ENCODE data around the gene MEI1. TPM values are rescaled to one million over a fixed set of nuclear protein-coding genes. Genes with fewer than 3 reads are reported as not detected.
"Not testable (repeated sequence)": the region's sequence is repeated elsewhere in the genome, so short reads cannot be mapped to it uniquely, and the experiment has no call there.

The MEI1 gene
- total and polyA plus RNA-seq, 8 donors = 0.15 to 2.3 (median 0.35) TPM; not detected in 1

DNA sequence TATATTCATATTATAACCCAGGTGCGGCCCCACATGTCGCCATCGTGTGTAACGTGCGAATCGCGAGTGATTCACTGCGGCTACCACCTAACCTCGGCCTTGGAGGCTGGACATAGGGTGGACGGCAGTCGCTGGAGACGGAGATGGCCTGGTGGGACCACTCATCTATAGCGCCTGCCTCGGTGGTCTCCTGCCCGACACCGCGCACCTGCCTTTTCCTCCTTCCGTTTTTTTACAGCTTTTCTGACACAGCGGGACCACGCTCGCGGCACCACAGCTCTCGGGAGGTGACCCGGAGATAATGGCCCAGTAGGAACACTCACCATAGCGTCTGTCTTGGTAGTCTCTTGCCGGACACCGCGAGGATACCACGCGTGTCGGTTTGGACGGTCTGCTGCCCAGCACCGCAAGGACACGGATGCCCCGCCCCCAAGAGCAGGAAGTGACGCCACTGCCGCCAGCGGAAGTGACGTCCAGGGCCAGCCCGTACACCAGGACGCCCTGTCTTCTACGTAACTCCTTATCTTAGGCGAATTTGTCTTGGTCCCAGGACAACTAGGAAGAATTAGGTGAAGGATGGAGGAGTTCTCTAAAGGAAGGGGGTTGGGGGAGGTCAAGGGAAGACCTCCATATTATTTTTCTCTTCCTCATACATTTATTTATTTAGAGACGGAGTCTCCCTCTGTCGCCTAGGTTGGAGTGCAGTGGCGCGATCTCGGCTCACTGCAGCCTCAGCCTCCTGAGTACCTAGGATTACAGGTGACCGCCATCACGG is 17.1 kb upstream of the MEI1 start:
- Histone ChIP-seq H3K4me1 (peaks cover 0 to 4% (median 4%) of the 10 kb centered on the region in 3 donors), H3K9me3 (no peaks in the 10 kb centered on the region), H3K36me3 (peaks cover 0 to 20% (median 0%) of the 10 kb centered on the region in 3 donors), H3K4me3 (peak overlapping the region; percentile 34 to 52 (median 43)), H3K27me3 (no peaks in the 10 kb centered on the region), H3K27ac (peak overlapping the region; percentile 40 to 85 (median 70))
- ATAC-seq (peak; percentile 94 to 98 (median 96)), FAIRE-seq (no peak), DNase-seq (peak; percentile 80 to 93 (median 88))
- TF ChIP-seq, protein P1, sequence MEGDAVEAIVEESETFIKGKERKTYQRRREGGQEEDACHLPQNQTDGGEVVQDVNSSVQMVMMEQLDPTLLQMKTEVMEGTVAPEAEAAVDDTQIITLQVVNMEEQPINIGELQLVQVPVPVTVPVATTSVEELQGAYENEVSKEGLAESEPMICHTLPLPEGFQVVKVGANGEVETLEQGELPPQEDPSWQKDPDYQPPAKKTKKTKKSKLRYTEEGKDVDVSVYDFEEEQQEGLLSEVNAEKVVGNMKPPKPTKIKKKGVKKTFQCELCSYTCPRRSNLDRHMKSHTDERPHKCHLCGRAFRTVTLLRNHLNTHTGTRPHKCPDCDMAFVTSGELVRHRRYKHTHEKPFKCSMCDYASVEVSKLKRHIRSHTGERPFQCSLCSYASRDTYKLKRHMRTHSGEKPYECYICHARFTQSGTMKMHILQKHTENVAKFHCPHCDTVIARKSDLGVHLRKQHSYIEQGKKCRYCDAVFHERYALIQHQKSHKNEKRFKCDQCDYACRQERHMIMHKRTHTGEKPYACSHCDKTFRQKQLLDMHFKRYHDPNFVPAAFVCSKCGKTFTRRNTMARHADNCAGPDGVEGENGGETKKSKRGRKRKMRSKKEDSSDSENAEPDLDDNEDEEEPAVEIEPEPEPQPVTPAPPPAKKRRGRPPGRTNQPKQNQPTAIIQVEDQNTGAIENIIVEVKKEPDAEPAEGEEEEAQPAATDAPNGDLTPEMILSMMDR (IDR thresholded peaks at IDR 0.05) = no peak
- intact Hi-C loops (cut with DNase I) = no loop called here
- WGBS, 2 donors = 54 to 55% methylated on average over 50 of the region's 50 CpGs

DNA sequence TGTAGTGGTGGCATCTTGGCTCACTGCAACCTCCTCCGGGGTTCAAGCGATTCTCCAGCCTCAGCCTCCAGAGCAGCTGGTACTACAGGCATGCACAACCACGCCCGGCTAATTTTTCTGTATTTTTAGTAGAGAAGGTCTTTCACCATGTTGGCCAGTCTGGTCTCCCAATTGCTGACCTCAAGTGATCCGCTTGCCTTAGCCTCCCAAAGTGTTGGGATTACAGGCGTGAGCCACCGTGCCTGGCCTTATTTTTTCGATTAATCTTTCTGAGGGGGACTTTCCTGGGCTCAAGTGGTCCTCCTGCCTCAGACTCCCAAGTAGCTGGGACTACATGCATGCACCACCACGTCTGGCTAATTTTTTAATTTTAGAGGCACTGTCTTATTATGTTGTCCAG is 16.3 kb upstream of the MEI1 start:
- TF ChIP-seq, protein P1 (IDR thresholded peaks at IDR 0.05) = no peak
- WGBS, 2 donors = 88 to 91% methylated on average over 9 of the region's 9 CpGs
- no peaks in the 10 kb centered on the region for H3K27me3 ChIP-seq
- H3K27ac ChIP-seq = peak overlapping the region in 1 of 4 donors; percentile 85
- H3K36me3 ChIP-seq = peaks cover 0 to 20% (median 0%) of the 10 kb centered on the region in 3 donors
- ATAC-seq (no peak), DNase-seq (peak in 1 of 6 donors; percentile 23), FAIRE-seq (no peak)
- no peaks in the 10 kb centered on the region for H3K9me3 ChIP-seq
- intact Hi-C loops (cut with DNase I) = no loop called here
- H3K4me3 ChIP-seq = peak overlapping the region in 2 of 4 donors; percentile 51 to 52
- peaks cover 0 to 9% (median 6%) of the 10 kb centered on the region in 3 donors for H3K4me1 ChIP-seq

DNA sequence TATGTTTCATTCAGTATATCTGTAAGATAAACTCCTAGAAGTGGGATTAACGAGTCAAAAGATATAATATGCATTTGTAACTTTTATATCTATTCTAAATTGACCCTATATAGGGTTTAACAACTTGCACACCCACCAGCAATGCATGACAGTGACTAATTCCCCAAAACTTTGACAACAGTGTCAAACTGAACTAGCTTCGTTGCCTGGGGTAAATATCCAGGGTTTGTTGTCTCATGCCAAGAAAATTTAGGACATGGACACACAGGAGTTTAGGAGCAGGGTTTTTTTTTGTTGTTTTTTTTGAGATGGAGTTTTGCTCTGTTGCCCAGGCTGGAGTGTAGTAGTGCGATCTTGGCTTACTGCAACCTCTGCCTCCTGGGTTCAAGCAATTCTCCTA is 15.7 kb upstream of the MEI1 start:
- intact Hi-C loops (cut with DNase I) = no loop called here
- Histone ChIP-seq H3K27me3 (no peaks in the 10 kb centered on the region), H3K4me1 (peaks cover 0 to 9% (median 6%) of the 10 kb centered on the region in 3 donors), H3K36me3 (peaks cover 0 to 15% (median 0%) of the 10 kb centered on the region in 3 donors), H3K9me3 (no peaks in the 10 kb centered on the region), H3K27ac (no peak overlapping the region), H3K4me3 (no peak overlapping the region)
- DNase-seq = no peak
- TF ChIP-seq, protein P1 (IDR thresholded peaks at IDR 0.05) = no peak
- no peak for ATAC-seq
- 75 to 84% methylated on average over 3 of the region's 3 CpGs for WGBS, 2 donors
- no peak for FAIRE-seq

DNA sequence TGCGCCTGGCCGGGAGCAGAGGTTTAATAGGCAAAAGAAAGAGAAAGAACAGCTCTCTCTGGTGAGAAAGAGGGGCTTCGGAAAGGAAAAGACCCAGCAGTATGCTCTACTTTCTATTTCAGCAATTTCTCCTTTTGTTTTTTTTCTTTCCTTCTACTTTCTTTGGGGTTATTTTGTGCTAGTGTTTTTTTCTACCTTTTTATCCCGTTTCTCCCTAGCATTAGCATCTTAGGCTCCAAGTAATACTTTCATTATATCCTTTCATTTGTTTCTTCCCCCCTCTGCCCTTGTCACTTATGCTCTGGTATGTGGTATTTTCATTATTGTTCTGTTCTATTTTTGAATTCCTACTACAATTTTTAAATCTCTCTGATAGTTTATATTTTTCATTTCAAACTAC is 15.1 kb upstream of the MEI1 start:
- no peak for FAIRE-seq
- Histone ChIP-seq H3K9me3 (no peaks in the 10 kb centered on the region), H3K27me3 (no peaks in the 10 kb centered on the region), H3K36me3 (peaks cover 0 to 11% (median 0%) of the 10 kb centered on the region in 3 donors), H3K4me3 (no peak overlapping the region), H3K27ac (no peak overlapping the region), H3K4me1 (peaks cover 0 to 9% (median 6%) of the 10 kb centered on the region in 3 donors)
- no peak for ATAC-seq
- DNase-seq = no peak
- TF ChIP-seq, protein P1 (IDR thresholded peaks at IDR 0.05) = no peak
- 79 to 84% methylated on average over 2 to 4 of the region's 4 CpGs for WGBS, 2 donors
- intact Hi-C loops (cut with DNase I) = no loop called here

DNA sequence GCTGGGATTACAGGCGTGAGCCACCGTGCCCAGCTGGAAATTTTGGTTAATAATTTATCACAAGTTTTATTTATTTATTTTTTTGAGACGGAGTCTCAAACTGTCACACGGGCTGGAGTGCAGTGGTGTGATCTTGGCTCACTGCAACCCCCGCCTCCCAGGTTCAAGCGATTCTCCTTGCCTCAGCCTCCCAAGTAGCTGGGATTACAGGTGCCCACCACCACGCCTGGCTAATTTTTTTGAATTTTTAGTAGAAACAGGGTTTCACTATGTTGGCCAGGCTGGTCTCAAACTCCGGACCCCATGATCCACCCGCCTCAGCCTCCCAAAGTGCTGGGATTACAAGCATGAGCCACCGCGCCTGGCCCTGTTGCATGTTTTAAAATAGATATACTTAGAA is 12.4 kb upstream of the MEI1 start:
- ATAC-seq; H3K27me3 ChIP-seq; H3K36me3 ChIP-seq; H3K4me1 ChIP-seq; H3K27ac ChIP-seq; H3K4me3 ChIP-seq; intact Hi-C loops (cut with DNase I); DNase-seq; FAIRE-seq; H3K9me3 ChIP-seq: not testable (repeated sequence)
- WGBS, 2 donors = 70 to 74% methylated on average over 11 of the region's 11 CpGs

Data from pancreas (tissue), 10 donors.